ENCODE measurements around the gene SNAPC2. TPM values are rescaled to one million over a fixed set of nuclear protein-coding genes. Genes with fewer than 3 reads are reported as not detected.

The SNAPC2 gene
- total and polyA plus RNA-seq, 12 donors = 5.7 to 26.1 (median 9.5) TPM

DNA sequence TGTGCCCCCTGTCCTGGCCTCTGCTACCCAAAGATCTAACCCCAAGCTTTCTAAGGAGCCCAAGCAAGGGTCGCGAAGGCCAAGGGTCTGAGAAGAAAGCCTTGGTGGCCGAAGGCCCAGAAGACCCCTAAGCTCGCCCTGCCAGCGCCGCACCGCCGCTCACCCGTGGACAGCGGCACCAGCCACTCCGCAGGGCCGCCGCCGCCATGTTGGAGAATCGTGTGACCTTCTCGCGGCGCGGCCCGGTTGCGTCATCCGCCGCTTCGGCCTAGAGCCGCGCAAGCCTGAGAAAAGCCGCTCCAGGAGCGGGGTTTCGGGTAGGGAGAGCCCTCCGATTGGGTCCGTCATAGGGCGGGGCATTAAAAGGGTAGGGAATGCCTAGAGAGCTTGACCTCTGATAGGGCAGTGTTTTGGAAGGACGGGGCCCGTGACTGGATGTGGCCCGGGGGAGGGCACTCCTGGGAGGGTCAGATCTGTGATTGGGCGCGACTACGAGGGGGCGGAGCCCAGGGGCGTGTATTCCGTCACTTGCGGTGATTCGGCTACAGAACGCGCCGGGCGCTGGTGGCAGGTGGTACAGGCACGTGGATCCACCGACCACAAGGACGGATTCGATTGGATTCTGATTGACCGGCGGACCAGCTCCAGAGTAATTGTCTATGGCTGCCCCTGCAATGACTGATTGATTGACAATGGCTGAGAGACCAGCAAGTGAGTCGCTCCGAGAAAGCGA, 23.5 kb downstream of the SNAPC2 start, which contains the start of gene TIMM44:
TIMM44 (minus strand) TSS at position 223 of the 733 bp plus-strand sequence; CDS start at position 208, 15 bp downstream.
- WGBS, 2 donors = 0% methylated on average over 56 of the region's 56 CpGs
- H3K36me3 ChIP-seq = peaks cover 0 to 30% (median 16%) of the 10 kb centered on the region in 9 donors
- ATAC-seq (peak; percentile 98 to 99 (median 99)), DNase-seq (peak; percentile 98 to 99)
- H3K4me3 ChIP-seq = peak within 1 kb of the TSS; percentile 67 to 99 (median 89)
- H3K27ac ChIP-seq = peak within 1 kb of the TSS; percentile 85 to 98 (median 96)
- intact Hi-C loops (cut with DNase I) = loop anchor here in 9 of 10 donors (1.0 to 10.0 kb wide), 8 partner anchors 59 to 311 kb away; partner anchors contain the start of gene ELAVL1 (in 4 of the 9)
- H3K27me3 ChIP-seq = no peaks in the 10 kb centered on the region
- peaks cover 4 to 26% (median 13%) of the 10 kb centered on the region in 9 donors for H3K4me1 ChIP-seq
- TF ChIP-seq, protein P1, sequence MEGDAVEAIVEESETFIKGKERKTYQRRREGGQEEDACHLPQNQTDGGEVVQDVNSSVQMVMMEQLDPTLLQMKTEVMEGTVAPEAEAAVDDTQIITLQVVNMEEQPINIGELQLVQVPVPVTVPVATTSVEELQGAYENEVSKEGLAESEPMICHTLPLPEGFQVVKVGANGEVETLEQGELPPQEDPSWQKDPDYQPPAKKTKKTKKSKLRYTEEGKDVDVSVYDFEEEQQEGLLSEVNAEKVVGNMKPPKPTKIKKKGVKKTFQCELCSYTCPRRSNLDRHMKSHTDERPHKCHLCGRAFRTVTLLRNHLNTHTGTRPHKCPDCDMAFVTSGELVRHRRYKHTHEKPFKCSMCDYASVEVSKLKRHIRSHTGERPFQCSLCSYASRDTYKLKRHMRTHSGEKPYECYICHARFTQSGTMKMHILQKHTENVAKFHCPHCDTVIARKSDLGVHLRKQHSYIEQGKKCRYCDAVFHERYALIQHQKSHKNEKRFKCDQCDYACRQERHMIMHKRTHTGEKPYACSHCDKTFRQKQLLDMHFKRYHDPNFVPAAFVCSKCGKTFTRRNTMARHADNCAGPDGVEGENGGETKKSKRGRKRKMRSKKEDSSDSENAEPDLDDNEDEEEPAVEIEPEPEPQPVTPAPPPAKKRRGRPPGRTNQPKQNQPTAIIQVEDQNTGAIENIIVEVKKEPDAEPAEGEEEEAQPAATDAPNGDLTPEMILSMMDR (IDR thresholded peaks at IDR 0.05) = no peak
- H3K9me3 ChIP-seq = peaks cover 0 to 3% (median 0%) of the 10 kb centered on the region in 11 donors

DNA sequence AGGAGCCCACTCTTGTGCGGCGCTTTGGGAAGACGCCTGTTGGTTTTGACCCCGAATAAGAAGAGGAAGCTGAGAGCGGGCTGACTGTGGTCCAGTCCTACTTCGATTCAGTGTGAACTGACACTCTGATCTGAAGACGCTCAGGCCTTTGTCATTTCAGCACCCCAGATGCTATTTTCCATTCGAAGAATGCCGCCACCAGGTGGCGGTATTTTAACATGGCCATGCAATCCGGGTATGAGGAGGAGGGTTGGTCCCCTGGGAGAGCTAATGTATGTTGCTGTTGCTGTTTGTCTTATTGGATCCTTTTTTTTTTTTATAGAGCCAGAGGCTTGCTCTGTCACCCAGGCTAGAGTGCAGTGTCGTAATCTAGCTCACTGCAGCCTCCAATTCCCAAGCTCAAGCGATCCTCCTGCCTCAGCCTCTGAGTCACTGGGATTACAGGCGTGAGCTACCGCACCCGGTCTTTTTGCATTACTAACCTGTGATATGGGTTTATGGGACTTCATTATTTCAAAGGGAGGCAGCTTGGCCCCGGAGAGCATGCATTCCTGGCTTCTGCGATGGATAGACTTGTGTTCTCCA, 24.1 kb downstream of the SNAPC2 start:
- Histone ChIP-seq H3K36me3 (peaks cover 0 to 23% (median 15%) of the 10 kb centered on the region in 9 donors), H3K27me3 (no peaks in the 10 kb centered on the region), H3K4me1 (peaks cover 4 to 26% (median 13%) of the 10 kb centered on the region in 9 donors), H3K4me3 (peak overlapping the region; percentile 40 to 99 (median 87)), H3K9me3 (peaks cover 0 to 3% (median 0%) of the 10 kb centered on the region in 11 donors), H3K27ac (peak overlapping the region in 9 of 10 donors; percentile 7 to 98 (median 87))
- peak; percentile 80 to 86 for DNase-seq
- WGBS, 2 donors = 27 to 29% methylated on average over 18 of the region's 18 CpGs
- intact Hi-C loops (cut with DNase I) = loop anchor here in 9 of 10 donors (1.0 to 10.0 kb wide), 8 partner anchors 58 to 311 kb away; partner anchors contain the start of gene ELAVL1 (in 4 of the 9)
- TF ChIP-seq, protein P1 (IDR thresholded peaks at IDR 0.05) = peak; percentile 80 to 93 (median 88)
- ATAC-seq = peak; percentile 47 to 85 (median 68)

DNA sequence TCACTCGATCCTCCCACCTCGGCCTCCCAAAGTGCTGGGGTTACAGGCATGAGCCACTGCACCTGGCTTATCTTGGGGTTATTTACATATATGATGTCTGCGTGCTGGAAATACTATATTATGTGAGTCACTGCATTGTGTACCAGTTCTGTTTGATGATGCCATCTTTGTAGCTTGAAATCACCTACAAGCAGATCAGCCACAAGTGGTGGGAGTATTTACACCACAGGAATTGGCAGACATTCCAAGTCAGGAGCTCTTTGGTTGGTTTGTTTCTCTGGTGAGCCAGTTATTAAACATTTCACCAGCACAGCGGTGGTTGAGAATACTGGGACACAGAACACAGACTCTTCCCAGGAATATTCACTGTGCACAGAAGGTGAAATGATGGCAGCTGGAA, 27.8 kb downstream of the SNAPC2 start:
- H3K36me3 ChIP-seq = no peaks in the 10 kb centered on the region
- intact Hi-C loops (cut with DNase I) = loop anchor here in 7 of 10 donors (5.0 to 10.0 kb wide), 4 partner anchors 54 to 307 kb away; partner anchors contain the start of gene ELAVL1 (in 2 of the 7)
- ATAC-seq (no peak), DNase-seq (no peak)
- peaks cover 0 to 24% (median 9%) of the 10 kb centered on the region in 9 donors for H3K4me1 ChIP-seq
- WGBS, 2 donors = 91 to 96% methylated on average over 4 of the region's 4 CpGs
- H3K4me3 ChIP-seq = no peak overlapping the region
- H3K27me3 ChIP-seq = no peaks in the 10 kb centered on the region
- no peak overlapping the region for H3K27ac ChIP-seq
- TF ChIP-seq, protein P1 (IDR thresholded peaks at IDR 0.05) = no peak
- H3K9me3 ChIP-seq = peaks cover 0 to 3% (median 0%) of the 10 kb centered on the region in 11 donors

DNA sequence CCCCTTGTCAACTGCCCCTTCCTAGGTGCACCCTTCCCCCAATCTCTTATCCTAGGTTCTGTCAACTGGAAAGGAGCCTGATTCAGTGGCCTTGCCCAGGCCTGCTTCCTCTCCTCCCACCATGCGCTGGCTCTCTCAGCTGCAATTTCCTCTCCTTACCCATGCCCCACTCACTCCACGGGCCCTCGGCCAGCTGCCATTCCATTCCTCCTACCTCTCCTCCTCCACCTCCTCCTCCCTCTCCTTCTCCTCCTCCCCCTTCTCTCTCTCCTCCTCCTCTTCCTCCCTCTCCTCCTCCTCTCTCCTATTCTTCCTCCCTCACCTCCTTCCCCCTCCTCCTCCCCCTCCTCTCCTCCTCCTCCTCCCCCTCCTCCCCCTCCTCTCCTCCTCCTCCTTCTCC, 32.9 kb downstream of the SNAPC2 start:
- H3K9me3 ChIP-seq = peaks cover 0 to 2% (median 0%) of the 10 kb centered on the region in 11 donors
- peaks cover 0 to 5% (median 0%) of the 10 kb centered on the region in 9 donors for H3K36me3 ChIP-seq
- no peak for DNase-seq
- no peak for ATAC-seq
- intact Hi-C loops (cut with DNase I) = loop anchor here in 2 of 10 donors (10.0 kb wide), 2 partner anchors 202 to 302 kb away; no protein-coding TSS in a partner anchor
- H3K27me3 ChIP-seq = no peaks in the 10 kb centered on the region
- no peak overlapping the region for H3K4me3 ChIP-seq
- peaks cover 0 to 19% (median 8%) of the 10 kb centered on the region in 9 donors for H3K4me1 ChIP-seq
- 22 to 38% methylated on average over 3 of the region's 3 CpGs for WGBS, 2 donors
- TF ChIP-seq, protein P1 (IDR thresholded peaks at IDR 0.05) = no peak
- H3K27ac ChIP-seq = no peak overlapping the region

Measured in heart right ventricle (tissue), 16 donors.